Measurements from ENCODE around the gene TENT4A. TPM values are rescaled to one million over a fixed set of nuclear protein-coding genes. Genes with fewer than 3 reads are reported as not detected.
"Not testable (repeated sequence)": the region's sequence is repeated elsewhere in the genome, so short reads cannot be mapped to it uniquely, and the experiment has no call there.

TENT4A gene
- 10.2 and 12.7 TPM in 2 replicates for total RNA-seq (2014; rRNA removed; shearing (Covaris generic))

DNA sequence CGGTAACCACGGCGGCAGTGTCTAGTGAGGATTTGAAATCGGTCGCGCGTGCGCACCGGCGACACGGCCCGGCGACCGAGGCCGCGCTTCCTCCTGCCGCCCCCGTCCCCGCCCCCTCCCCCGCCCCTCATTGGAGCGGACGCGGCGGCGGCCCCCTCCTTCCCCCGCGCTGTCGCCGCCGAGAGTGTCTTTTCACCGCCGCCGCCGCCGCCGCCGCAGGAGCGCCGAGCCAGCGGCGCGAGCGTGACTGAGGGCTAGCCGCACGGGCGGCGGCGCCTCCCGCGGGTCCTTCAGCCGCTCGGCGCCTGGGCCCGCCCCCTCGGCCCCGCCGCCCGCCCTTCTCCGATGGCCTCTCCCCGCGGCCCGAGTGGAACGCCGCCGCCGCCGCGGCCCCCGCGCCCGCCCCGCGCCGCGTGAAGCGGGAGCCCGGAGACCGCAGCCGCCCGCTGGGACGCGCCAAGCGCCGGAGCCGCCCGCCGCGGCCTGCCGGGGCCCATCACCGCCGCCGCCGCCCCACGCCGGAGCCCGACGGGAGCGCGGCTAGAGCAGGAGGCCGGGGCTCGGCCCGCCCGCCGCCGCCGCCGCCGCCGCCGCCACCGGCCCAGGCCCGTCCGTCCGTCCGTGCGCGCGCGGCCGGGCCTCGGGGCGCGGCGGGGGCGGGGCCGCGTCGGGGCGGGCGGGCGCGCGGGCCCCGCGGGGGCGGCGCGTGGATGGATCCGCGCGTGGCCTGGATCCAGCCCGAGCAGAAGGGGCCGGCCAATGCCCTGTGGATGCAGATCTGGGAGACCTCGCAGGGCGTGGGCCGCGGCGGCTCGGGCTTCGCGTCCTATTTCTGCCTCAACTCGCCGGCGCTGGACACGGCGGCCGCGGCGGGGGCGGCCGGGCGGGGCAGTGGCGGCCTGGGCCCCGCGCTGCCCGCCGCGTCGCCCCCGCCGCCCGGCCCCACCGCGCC is at the start of gene TENT4A:
TENT4A (plus strand) TSS at position 159 of the 952 bp plus-strand sequence; CDS start at position 711, 552 bp downstream.
- H3K4me3 ChIP-seq (ENCODE audit: insufficient read depth, low read depth, low read length): peak within 1 kb of the TSS; percentile 74
- peak; percentile 85 for DNase-seq

GRCh38 chr5:6666762-6667161 is 46.5 kb upstream of the TENT4A start:
- Histone ChIP-seq H3K36me3 (replicated peaks; ENCODE audit: control insufficient read depth, insufficient read depth, low read length) (no peaks in the 10 kb centered on the region; the same call in 1 of the 2 replicates), H3K27me3 (ENCODE audit: control insufficient read depth, insufficient read depth, low read length) (no peaks in the 10 kb centered on the region)

More for the DNA sequence above, at the start of gene TENT4A:
- no peaks in the 10 kb centered on the region for H3K27me3 ChIP-seq (ENCODE audit: control insufficient read depth, insufficient read depth, low read length)
- peaks cover 2% of the 10 kb centered on the region; the same call in 1 of the 2 replicates for H3K36me3 ChIP-seq (replicated peaks; ENCODE audit: control insufficient read depth, insufficient read depth, low read length)

DNA sequence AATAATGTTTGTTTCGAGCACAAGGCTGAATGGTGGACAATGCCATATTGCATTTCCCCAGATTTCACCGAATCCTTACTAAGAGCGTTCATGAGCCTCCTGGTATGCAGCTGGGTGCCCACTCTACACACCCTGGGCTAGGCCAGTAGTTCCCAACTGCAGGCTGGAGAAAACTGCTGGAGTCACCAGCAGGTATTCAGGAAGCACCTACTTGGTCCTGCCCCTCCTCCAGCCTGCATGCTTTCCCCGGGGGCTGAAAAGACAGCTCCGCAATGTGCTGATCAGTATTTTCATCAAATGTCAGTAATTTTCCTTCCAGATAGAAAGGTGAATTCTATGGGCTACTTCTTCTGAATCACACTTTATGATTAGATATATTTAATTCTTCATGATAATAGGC is 45.6 kb upstream of the TENT4A start:
- no peaks in the 10 kb centered on the region for H3K27me3 ChIP-seq (ENCODE audit: control insufficient read depth, insufficient read depth, low read length)
- peak; percentile 57 for DNase-seq

More at GRCh38 chr5:6666762-6667161, 46.5 kb upstream of the TENT4A start:
- DNase-seq: no peak
- no peak overlapping the region for H3K4me3 ChIP-seq (ENCODE audit: insufficient read depth, low read depth, low read length)

DNA sequence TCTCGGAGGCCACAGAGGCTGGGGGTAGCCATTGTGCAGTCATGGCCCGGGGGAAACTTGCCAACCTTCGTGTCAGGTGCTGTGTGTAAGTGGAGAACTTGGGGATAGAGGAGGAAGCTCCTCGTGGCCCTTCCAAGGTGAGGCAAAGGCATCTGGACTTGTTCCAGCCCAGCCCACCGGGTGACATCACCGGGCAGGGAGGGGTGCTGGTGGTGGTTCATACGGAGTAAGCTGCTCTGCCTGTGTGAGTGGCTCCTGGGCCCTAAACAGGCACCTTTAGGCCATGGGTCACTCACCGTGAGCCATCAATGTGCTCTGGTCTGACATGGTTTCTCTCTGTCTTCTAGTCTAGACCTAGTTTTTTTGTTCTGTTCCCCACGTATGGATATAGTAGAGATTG is 44.5 kb upstream of the TENT4A start:
- not testable (repeated sequence) for H3K4me3 ChIP-seq (ENCODE audit: insufficient read depth, low read depth, low read length); H3K27me3 ChIP-seq (ENCODE audit: control insufficient read depth, insufficient read depth, low read length); DNase-seq; H3K36me3 ChIP-seq (replicated peaks; ENCODE audit: control insufficient read depth, insufficient read depth, low read length)

More for the DNA sequence above, 45.6 kb upstream of the TENT4A start:
- Histone ChIP-seq H3K36me3 (replicated peaks; ENCODE audit: control insufficient read depth, insufficient read depth, low read length) (no peaks in the 10 kb centered on the region; the same call in 1 of the 2 replicates), H3K4me3 (ENCODE audit: insufficient read depth, low read depth, low read length) (no peak overlapping the region)

DNA sequence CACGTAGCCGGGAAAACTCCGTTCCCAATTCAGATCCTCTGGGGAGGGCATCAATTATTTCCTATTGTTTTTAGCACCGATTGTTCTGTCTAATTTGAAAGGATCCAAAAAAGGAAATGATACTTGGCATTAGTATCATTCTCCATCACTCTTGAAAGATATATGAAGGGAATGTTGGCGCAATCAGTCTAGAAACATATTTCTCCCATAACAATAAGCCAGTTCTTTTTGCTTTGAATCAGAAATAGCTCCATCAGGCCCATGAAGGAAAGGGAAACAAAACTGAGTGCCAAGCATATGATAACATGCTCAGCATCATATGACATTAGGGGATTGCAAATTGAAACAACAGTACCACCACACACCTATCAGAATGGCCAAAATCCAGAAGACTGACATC is 40.2 kb upstream of the TENT4A start:
- no peak for DNase-seq
- Histone ChIP-seq H3K4me3 (ENCODE audit: insufficient read depth, low read depth, low read length) (no peak overlapping the region), H3K27me3 (ENCODE audit: control insufficient read depth, insufficient read depth, low read length) (no peaks in the 10 kb centered on the region), H3K36me3 (replicated peaks; ENCODE audit: control insufficient read depth, insufficient read depth, low read length) (no peaks in the 10 kb centered on the region)

- no peak for DNase-seq
- Histone ChIP-seq H3K4me3 (ENCODE audit: insufficient read depth, low read depth, low read length) (no peak overlapping the region), H3K27me3 (ENCODE audit: control insufficient read depth, insufficient read depth, low read length) (no peaks in the 10 kb centered on the region), H3K36me3 (replicated peaks; ENCODE audit: control insufficient read depth, insufficient read depth, low read length) (no peaks in the 10 kb centered on the region)
These were observed 39.3 kb upstream of the TENT4A start for GRCh38 chr5:6673963-6674362.

GRCh38 chr5:6674421-6674820 is 38.8 kb upstream of the TENT4A start:
- no peak for DNase-seq
- Histone ChIP-seq H3K4me3 (ENCODE audit: insufficient read depth, low read depth, low read length) (no peak overlapping the region), H3K36me3 (replicated peaks; ENCODE audit: control insufficient read depth, insufficient read depth, low read length) (no peaks in the 10 kb centered on the region), H3K27me3 (ENCODE audit: control insufficient read depth, insufficient read depth, low read length) (no peaks in the 10 kb centered on the region)

DNA sequence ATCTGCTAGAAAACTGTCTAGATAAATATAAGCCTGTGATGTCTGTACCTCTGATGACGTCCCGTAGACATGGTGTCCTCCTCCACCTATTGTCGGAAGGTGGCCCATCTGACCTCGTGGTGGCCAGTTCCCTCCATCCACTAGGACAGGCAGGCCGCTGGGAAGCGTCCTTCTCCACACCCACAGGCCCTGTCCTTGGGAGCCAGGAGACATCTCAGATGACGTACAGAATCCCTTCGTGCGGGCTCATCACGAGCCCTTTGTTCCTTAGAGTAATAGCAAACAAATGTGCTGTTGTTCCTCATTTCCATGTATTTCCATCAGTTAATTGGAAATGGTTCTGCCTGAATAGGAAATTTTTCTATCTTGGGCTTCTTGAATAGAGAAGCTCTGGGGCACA is 38.3 kb upstream of the TENT4A start:
- Histone ChIP-seq H3K27me3 (ENCODE audit: control insufficient read depth, insufficient read depth, low read length) (no peaks in the 10 kb centered on the region), H3K4me3 (ENCODE audit: insufficient read depth, low read depth, low read length) (no peak overlapping the region)

DNA sequence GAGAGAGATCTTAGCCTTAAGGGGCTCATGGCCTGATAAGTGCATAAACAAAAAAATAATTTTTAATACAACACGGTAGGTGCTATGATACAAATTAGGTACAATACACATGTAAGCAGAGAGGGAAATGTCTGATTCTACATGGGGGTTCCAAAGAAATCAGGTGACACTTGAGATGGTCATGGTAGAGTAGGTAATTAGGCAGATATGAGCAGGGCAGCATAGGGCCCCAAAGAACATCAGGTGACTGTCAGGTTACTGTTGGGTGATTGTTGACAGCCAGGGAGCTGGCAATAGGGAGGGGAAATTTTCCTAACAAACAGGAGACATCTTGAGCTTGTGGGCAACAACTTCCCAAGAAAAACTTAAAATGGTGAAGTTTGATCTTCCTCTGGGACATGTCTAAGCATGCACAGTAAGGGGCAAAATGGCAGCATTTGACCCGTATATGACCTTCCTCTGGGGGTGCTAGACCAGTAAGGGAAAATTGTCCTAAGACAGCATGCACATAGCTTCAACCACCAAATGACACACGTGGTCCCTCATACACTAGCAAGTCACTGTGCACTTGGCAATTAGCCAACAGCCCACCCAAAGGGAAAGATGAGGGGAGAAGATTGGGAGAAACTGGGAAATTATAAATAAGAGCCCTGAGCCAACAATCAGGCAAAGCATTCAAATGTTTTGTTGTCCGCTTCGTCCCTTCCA is 37.3 kb upstream of the TENT4A start:
- DNase-seq: no peak
- Histone ChIP-seq H3K4me3 (ENCODE audit: insufficient read depth, low read depth, low read length) (no peak overlapping the region), H3K27me3 (ENCODE audit: control insufficient read depth, insufficient read depth, low read length) (no peaks in the 10 kb centered on the region), H3K36me3 (replicated peaks; ENCODE audit: control insufficient read depth, insufficient read depth, low read length) (no peaks in the 10 kb centered on the region)

More for the DNA sequence above, 38.3 kb upstream of the TENT4A start:
- DNase-seq: no peak
- H3K36me3 ChIP-seq (replicated peaks; ENCODE audit: control insufficient read depth, insufficient read depth, low read length): no peaks in the 10 kb centered on the region

- H3K27me3 ChIP-seq (ENCODE audit: control insufficient read depth, insufficient read depth, low read length): no peaks in the 10 kb centered on the region
- no peak for DNase-seq
- no peaks in the 10 kb centered on the region for H3K36me3 ChIP-seq (replicated peaks; ENCODE audit: control insufficient read depth, insufficient read depth, low read length)
These were observed 36.5 kb upstream of the TENT4A start for GRCh38 chr5:6676702-6677101.

DNA sequence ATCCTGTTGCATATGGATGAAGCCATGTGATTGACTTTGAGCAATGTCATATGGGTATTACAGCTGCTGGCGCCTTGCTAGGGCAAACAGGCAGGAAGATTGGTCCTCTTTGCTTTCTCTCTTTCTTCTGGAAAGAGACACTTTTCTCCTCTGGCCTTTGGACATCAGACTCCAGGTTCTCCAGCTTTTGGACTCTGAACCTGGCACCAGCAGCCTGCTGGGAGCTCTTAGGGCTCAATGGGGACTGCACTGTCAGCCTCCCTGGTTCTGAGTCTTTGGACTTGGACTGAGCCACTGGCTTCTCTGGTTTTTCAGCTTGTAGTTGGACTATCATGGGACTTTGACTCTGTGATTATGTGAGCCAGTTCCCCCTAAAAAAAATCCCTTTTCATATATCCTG is 34.8 kb upstream of the TENT4A start:
- DNase-seq: no peak
- H3K36me3 ChIP-seq (replicated peaks; ENCODE audit: control insufficient read depth, insufficient read depth, low read length): no peaks in the 10 kb centered on the region
- no peak overlapping the region for H3K4me3 ChIP-seq (ENCODE audit: insufficient read depth, low read depth, low read length)
- H3K27me3 ChIP-seq (ENCODE audit: control insufficient read depth, insufficient read depth, low read length): no peaks in the 10 kb centered on the region

More at GRCh38 chr5:6676702-6677101, 36.5 kb upstream of the TENT4A start:
- no peak overlapping the region for H3K4me3 ChIP-seq (ENCODE audit: insufficient read depth, low read depth, low read length)

GRCh38 chr5:6680922-6681321 is 32.3 kb upstream of the TENT4A start:
- DNase-seq: no peak
- Histone ChIP-seq H3K4me3 (ENCODE audit: insufficient read depth, low read depth, low read length) (no peak overlapping the region), H3K27me3 (ENCODE audit: control insufficient read depth, insufficient read depth, low read length) (no peaks in the 10 kb centered on the region; the same call in 1 of the 2 replicates), H3K36me3 (replicated peaks; ENCODE audit: control insufficient read depth, insufficient read depth, low read length) (no peaks in the 10 kb centered on the region)

DNA sequence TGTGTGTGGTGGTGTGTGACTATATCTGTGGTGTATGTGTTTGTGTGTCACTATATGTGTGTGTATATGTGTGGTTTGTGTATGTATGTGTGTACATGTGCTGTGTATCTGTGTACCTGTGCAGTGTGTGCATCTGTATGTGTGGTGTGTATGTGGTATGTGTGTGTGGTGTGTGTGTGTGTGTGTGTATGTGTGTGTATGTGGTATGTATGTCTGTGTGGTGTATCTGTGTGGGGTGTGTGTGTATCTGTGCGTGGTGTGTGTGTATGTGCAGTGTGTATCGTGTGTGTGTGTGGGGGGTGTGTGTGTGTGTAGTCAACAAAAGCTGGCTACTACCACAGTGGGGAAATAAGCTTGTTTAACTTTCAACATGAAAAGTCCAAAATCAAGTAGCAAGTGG is 31.6 kb upstream of the TENT4A start:
- no peak for DNase-seq
- no peak overlapping the region for H3K4me3 ChIP-seq (ENCODE audit: insufficient read depth, low read depth, low read length)
- no peaks in the 10 kb centered on the region for H3K36me3 ChIP-seq (replicated peaks; ENCODE audit: control insufficient read depth, insufficient read depth, low read length)
- no peaks in the 10 kb centered on the region; the same call in 1 of the 2 replicates for H3K27me3 ChIP-seq (ENCODE audit: control insufficient read depth, insufficient read depth, low read length)

GRCh38 chr5:6682239-6682638 is 31.0 kb upstream of the TENT4A start:
- Histone ChIP-seq H3K4me3 (ENCODE audit: insufficient read depth, low read depth, low read length) (no peak overlapping the region), H3K36me3 (replicated peaks; ENCODE audit: control insufficient read depth, insufficient read depth, low read length) (no peaks in the 10 kb centered on the region), H3K27me3 (ENCODE audit: control insufficient read depth, insufficient read depth, low read length) (no peaks in the 10 kb centered on the region; the same call in 1 of the 2 replicates)
- peak; percentile 71 for DNase-seq
